H1 (cell line): ENCODE results near the gene MIDN.

ENCODE experiments used
- ASH2L ChIP-seq: fragments of 200-600, 300-600 bp; sonication (generic); IDR thresholded peaks from one replicate; pipeline ENCODE4 v1.7.1; 2017; ENCODE audit warnings: low read length
- CTCF ChIP-seq, 3 experiments: IDR thresholded peaks; 1 replicate in 2 of 3; 2 replicates in 1 of 3; pipeline versions ENCODE4 v1.5.1 to v1.6.1; 2011; ENCODE audit warnings: low read length in 3 of 3, mild to moderate bottlenecking in 3 of 3, inconsistent platforms in 2 of 3, low read depth in 1 of 3, moderate library complexity in 1 of 3; ENCODE audit not compliant: insufficient read depth in 1 of 3; ENCODE audit errors: control extremely low read depth in 1 of 3
- EP300 ChIP-seq, 2 experiments: IDR thresholded peaks; 1 replicate in 1 of 2; 2 replicates in 1 of 2; pipeline ENCODE4 v1.6.1; 2011 to 2012; ENCODE audit warnings: low read depth in 2 of 2, low read length in 2 of 2, mild to moderate bottlenecking in 2 of 2, borderline replicate concordance in 1 of 2, inconsistent platforms in 1 of 2, moderate library complexity in 1 of 2
- HDAC2 ChIP-seq, 2 experiments: fragments of 300-600 bp in 1 of 2; sonication (generic) in 1 of 2; IDR thresholded peaks; 2 replicates each; pipeline ENCODE4 v1.6.1; 2011 to 2012; ENCODE audit warnings: low read depth in 2 of 2, low read length in 2 of 2, mild to moderate bottlenecking in 2 of 2, moderate library complexity in 2 of 2, borderline replicate concordance in 1 of 2, inconsistent platforms in 1 of 2
- JUN ChIP-seq: IDR thresholded peaks from 2 replicates; pipeline ENCODE4 v1.6.1; 2011; ENCODE audit warnings: low read depth, mild to moderate bottlenecking, improper control_type of control experiment, low read length
- KDM1A ChIP-seq: fragments of 200-600, 300-600 bp; sonication (generic); IDR thresholded peaks from 2 replicates; pipeline ENCODE4 v1.7.1; 2016; ENCODE audit warnings: mild to moderate bottlenecking, low read length, borderline replicate concordance
- KDM5A ChIP-seq: fragments of 200-600 bp; IDR thresholded peaks from 2 replicates; pipeline ENCODE4 v1.7.1; 2012; ENCODE audit warnings: mild to moderate bottlenecking, low read length, inconsistent platforms, mixed read lengths
- MAX ChIP-seq: IDR thresholded peaks from 2 replicates; pipeline ENCODE4 v1.6.1; 2012; ENCODE audit warnings: inconsistent platforms
- POLR2A ChIP-seq, 2 experiments: IDR thresholded peaks; 1 replicate in 1 of 2; 2 replicates in 1 of 2; pipeline ENCODE4 v1.6.1; 2011; ENCODE audit warnings: low read depth in 2 of 2, low read length in 2 of 2, mild to moderate bottlenecking in 2 of 2; ENCODE audit errors: control extremely low read depth in 1 of 2
- POLR2AphosphoS5 ChIP-seq: IDR thresholded peaks from 2 replicates; pipeline ENCODE4 v1.6.1; 2011; ENCODE audit warnings: low read depth, low read length
- RFX5 ChIP-seq: IDR thresholded peaks from 2 replicates; pipeline ENCODE4 v1.6.1; 2011; ENCODE audit warnings: low read depth, low read length, improper control_type of control experiment, borderline replicate concordance
- RXRA ChIP-seq: IDR thresholded peaks from 2 replicates; pipeline ENCODE4 v1.6.1; 2011; ENCODE audit warnings: low read depth, mild to moderate bottlenecking, low read length, moderate library complexity; ENCODE audit not compliant: insufficient read depth
- USF2 ChIP-seq: IDR thresholded peaks from 2 replicates; pipeline ENCODE4 v1.6.1; 2011; ENCODE audit warnings: low read length, improper control_type of control experiment

GRCh38 chr19:1283917-1284292 lies 35.5 kb downstream of the MIDN start:
- TF ChIP-seq CTCF (IDR thresholded peaks at IDR 0.05; ENCODE audit: control extremely low read depth in 1 of 3, insufficient read depth in 1 of 3, low read depth in 1 of 3, low read length in 3 of 3) = no peak
- TF ChIP-seq POLR2A (IDR thresholded peaks at IDR 0.05; ENCODE audit: control extremely low read depth in 1 of 2, low read depth in 2 of 2, low read length in 2 of 2) = no peak
- no peak for TF ChIP-seq USF2
- no peak for TF ChIP-seq POLR2AphosphoS5
- TF ChIP-seq MAX = no peak
- no peak for TF ChIP-seq JUN
- no peak for TF ChIP-seq RXRA
- no peak for TF ChIP-seq EP300 (IDR thresholded peaks at IDR 0.05; ENCODE audit: borderline replicate concordance in 1 of 2, low read depth in 2 of 2, low read length in 2 of 2)
- TF ChIP-seq HDAC2 (IDR thresholded peaks at IDR 0.05; ENCODE audit: borderline replicate concordance in 1 of 2, low read depth in 2 of 2, low read length in 2 of 2) = no peak
- TF ChIP-seq ASH2L = no peak
- no peak for TF ChIP-seq KDM5A
- no peak for TF ChIP-seq RFX5
- TF ChIP-seq KDM1A = no peak
